Thymus (tissue), 11 donors: ENCODE results near the gene KIF4B. TPM values are rescaled to one million over a fixed set of nuclear protein-coding genes. Genes with fewer than 3 reads are reported as not detected.
A peak's percentile ranks its signal among the peaks of the same experiment; 100 is the strongest.
"Not testable (repeated sequence)": the region's sequence is repeated elsewhere in the genome, so short reads cannot be mapped to it uniquely, and the experiment has no call there.

Source experiments
- DNase-seq, 9 donors: peaks; one replicate each; pipeline ENCODE4 v3.0.0-alpha.2; 2013; ENCODE audit warnings: low spot score in 9 of 9, low read depth in 6 of 9, missing footprints in 1 of 9
- H3K27ac ChIP-seq, 2 donors: one replicate each; pipeline ENCODE4 v1.5.1; 2013; ENCODE audit warnings: control low read depth in 1 of 2, low read depth in 1 of 2, low read length in 1 of 2, mild to moderate bottlenecking in 1 of 2, moderate library complexity in 1 of 2
- H3K27me3 ChIP-seq, 2 donors: one replicate each; pipeline ENCODE4 v1.5.1; 2013; ENCODE audit warnings: low read length in 1 of 2; ENCODE audit not compliant: control insufficient read depth in 2 of 2, insufficient read depth in 1 of 2
- H3K36me3 ChIP-seq, 2 donors: one replicate each; pipeline ENCODE4 v1.5.1; 2013; ENCODE audit warnings: low read length in 1 of 2, mild to moderate bottlenecking in 1 of 2, moderate library complexity in 1 of 2; ENCODE audit not compliant: control insufficient read depth in 2 of 2, insufficient read depth in 2 of 2
- H3K4me1 ChIP-seq, 2 donors: one replicate each; pipeline ENCODE4 v1.5.1; 2013; ENCODE audit warnings: low read length in 2 of 2; ENCODE audit not compliant: control insufficient read depth in 2 of 2, insufficient read depth in 2 of 2
- H3K4me3 ChIP-seq, 2 donors: one replicate each; pipeline ENCODE4 v1.5.1; 2013; ENCODE audit warnings: low read length in 2 of 2, control low read depth in 1 of 2, mild to moderate bottlenecking in 1 of 2
- H3K9me3 ChIP-seq, 2 donors: one replicate each; pipeline ENCODE4 v1.5.1; 2013; ENCODE audit warnings: low read length in 1 of 2, mild to moderate bottlenecking in 1 of 2; ENCODE audit not compliant: control insufficient read depth in 2 of 2, insufficient read depth in 1 of 2
- WGBS: extraction: QIAGEN DNeasy Blood & Tissue Kit; methylation state at CpG from one replicate; pipeline ENCODE4 v1.1.7; 2013; 5-methylcytosine and 5-hydroxymethylcytosine counted together
- polyA plus RNA-seq: library from polyadenylated mRNA; stranded (reverse); fragments of 200-250 nt; gene quantifications from one replicate; pipeline ENCODE4 v1.2.3, GENCODE V29; 2013
- total RNA-seq: library from RNA; stranded (reverse); fragments of 120-200 nt; gene quantifications from one replicate; pipeline ENCODE4 v1.2.4, GENCODE V29; 2013
- donor health status: healthy.

KIF4B gene
- total and polyA plus RNA-seq, 2 donors: 0.02 to 0.05 TPM

DNA sequence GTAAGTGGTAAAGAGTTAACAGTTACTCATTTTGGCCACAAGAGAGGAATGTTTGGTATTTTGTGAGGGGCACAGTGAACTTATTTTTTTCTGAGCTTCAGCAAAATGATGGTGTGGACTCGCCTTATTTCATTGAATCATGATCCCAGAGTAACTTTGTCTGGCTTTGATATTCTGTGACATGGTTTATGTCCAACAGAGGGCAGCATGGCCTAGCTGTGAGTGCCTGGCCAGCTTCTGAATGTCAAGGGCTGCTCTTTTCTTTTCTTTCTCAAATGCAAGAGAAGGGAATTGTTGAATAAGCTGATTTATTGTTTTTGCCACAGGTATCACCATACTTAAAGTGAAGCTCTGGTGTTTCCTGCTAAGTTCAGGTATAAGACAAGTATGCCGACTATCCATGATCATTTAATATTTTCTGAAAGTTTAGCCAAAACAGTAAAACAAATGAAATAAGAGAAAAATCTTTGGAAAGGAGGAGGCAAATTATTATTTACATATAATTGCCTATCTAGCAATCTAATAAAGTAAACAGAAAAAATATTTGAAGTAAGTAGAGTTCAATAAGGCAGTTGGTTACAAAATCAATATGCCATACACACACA is 41.0 kb upstream of the KIF4B start:
- peaks cover 0 to 5% of the 10 kb centered on the region in 2 donors for H3K9me3 ChIP-seq
- 93% methylated on average over 2 of the region's 2 CpGs for WGBS

DNA sequence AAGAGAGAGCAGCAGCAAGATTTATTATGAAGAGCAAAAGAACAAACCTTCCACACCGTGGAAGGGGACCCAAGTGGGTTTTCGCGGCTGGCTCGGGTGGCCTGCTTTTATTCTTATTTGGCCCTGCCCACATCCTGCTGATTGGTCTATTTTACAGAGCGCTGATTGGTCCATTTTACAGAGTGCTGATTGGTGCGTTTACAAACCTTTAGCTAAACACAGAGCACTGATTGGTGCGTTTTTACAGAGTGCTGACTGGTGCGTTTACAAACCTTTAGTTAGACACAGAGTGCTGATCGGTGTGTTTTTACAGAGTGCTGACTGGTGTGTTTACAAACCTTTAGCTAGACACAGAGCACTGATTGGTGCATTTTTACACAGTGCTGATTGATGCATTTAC is 37.5 kb upstream of the KIF4B start:
- not testable (repeated sequence) for H3K4me3 ChIP-seq

More for the DNA sequence above, 41.0 kb upstream of the KIF4B start:
- H3K27ac ChIP-seq: no peak overlapping the region
- no peaks in the 10 kb centered on the region for H3K4me1 ChIP-seq
- DNase-seq: peak in 1 of 9 donors; percentile 6
- no peaks in the 10 kb centered on the region for H3K27me3 ChIP-seq
- peaks cover 5 to 16% of the 10 kb centered on the region in 2 donors for H3K36me3 ChIP-seq
- H3K4me3 ChIP-seq: no peak overlapping the region

DNA sequence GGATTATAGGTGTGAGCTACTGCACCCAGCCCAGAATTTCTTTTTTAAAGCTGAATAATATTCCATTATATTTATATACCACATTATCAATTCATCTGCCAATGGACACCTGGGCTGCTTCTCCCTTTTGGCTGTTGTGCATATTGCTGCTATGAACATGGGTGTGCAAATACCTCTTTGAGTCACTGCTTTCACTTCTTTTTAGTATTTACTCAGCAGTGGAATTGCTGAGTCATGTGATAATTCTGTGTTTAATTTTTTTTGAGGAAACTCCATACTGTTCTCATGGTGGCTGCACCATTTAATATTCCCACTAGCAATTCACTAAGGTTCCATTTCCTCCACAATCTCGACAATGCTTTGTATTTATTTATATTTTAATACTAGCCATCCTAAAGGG is 36.1 kb upstream of the KIF4B start:
- Histone ChIP-seq H3K9me3 (peaks cover 0 to 5% of the 10 kb centered on the region in 2 donors), H3K27me3 (no peaks in the 10 kb centered on the region), H3K4me1 (no peaks in the 10 kb centered on the region), H3K4me3 (no peak overlapping the region), H3K27ac (no peak overlapping the region), H3K36me3 (no peaks in the 10 kb centered on the region)
- 85% methylated on average over 1 of the region's 1 CpG for WGBS
- no peak for DNase-seq

More for the DNA sequence above, 37.5 kb upstream of the KIF4B start:
- not testable (repeated sequence) for H3K27ac ChIP-seq, H3K9me3 ChIP-seq, H3K36me3 ChIP-seq, H3K27me3 ChIP-seq, H3K4me1 ChIP-seq, DNase-seq
- WGBS: 91% methylated on average over 9 of the region's 9 CpGs

DNA sequence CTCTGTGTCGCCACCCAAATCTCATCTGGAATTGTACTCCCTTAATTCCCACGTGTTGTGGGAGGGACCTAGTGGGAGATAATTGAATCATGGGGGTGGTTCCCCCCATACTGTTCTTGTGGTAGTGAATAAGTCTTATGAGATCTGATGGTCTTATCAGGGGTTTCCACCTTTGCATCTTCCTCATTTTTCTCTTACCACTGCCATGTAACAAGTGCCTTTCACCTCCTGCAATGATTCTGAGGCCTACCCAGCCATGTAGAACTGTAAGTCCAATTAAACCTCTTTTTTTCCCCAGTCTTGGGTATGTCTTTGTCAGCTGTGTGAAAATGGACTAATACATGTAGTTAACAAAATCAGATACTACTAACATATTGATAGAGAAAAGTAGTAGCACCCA is 35.3 kb upstream of the KIF4B start:
- not testable (repeated sequence) for H3K27ac ChIP-seq, H3K36me3 ChIP-seq, H3K4me1 ChIP-seq, DNase-seq, H3K27me3 ChIP-seq, H3K9me3 ChIP-seq, H3K4me3 ChIP-seq
- 89% methylated on average over 2 of the region's 2 CpGs for WGBS

DNA sequence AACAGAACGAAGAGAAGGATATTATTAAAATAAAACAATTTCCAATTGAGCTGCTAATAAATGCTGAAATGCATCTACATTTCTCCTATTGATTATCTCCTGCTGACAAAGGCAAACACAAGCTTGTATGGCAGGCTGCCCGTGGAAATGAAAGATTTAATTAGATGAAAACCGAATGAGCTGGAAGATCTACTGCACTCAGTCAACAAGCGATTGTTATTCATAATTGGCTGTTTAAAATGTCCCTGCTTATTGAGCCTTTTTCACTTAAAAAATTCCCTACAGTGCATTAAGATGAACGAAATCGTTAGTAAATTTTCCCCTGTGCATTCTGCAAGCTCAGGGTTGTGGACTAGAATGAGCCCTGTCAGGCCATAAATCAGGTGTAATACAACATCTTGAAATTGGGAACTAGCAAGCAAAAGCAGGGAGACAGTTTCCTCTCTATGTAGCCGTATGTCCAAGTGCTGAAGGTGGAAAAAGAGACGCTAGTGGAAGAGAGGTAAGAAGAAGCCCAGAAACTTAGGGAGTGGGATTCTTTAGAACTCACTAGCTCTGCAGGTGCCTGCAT is 28.5 kb upstream of the KIF4B start:
- Histone ChIP-seq H3K4me1 (no peaks in the 10 kb centered on the region), H3K27me3 (no peaks in the 10 kb centered on the region), H3K9me3 (no peaks in the 10 kb centered on the region), H3K27ac (no peak overlapping the region), H3K4me3 (no peak overlapping the region), H3K36me3 (no peaks in the 10 kb centered on the region)
- 60% methylated on average over 8 of the region's 8 CpGs for WGBS
- DNase-seq: no peak

DNA sequence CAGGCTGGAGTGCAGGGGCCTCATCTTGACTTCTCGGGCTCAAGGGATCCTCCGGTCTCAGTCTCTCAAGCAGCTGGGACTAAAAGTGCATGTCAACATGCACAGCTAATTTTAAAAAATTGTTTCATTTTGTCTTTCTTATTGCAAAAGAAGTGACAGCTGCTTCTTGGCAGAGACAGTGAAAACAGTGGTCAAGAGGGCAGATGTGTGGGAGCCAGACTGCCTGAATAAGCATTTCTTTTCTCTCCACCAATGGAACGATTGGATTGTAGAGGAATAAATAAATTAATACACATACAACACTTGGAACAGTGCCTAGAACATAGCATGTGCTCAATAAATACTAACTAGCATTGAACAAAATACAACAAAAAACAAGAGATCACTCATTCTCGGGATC is 27.4 kb upstream of the KIF4B start:
- 93% methylated on average over 4 of the region's 4 CpGs for WGBS
- H3K9me3 ChIP-seq: no peaks in the 10 kb centered on the region
- H3K4me3 ChIP-seq: no peak overlapping the region
- no peaks in the 10 kb centered on the region for H3K36me3 ChIP-seq
- H3K4me1 ChIP-seq: no peaks in the 10 kb centered on the region
- no peaks in the 10 kb centered on the region for H3K27me3 ChIP-seq
- no peak for DNase-seq
- no peak overlapping the region for H3K27ac ChIP-seq

DNA sequence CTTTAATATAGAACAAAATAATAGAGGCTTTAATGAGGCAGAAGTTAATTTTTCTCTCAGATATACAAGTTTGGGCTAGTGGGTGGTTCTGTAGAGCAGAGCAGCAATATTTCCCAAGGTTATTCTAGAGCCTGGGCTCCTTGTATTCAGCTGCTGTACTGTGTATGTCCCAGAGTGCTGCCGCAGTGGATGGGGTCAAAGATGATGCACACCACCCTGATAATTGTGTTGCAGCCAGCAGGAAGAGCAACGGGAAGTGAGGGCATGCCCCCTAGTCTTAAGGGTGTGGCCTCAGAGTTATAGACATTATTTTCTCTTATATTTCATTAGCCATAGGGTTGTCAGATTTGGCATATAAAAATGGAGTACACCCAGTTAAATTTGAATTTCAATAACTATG is 23.9 kb upstream of the KIF4B start:
- no peaks in the 10 kb centered on the region for H3K4me1 ChIP-seq
- DNase-seq: no peak
- 65% methylated on average over 2 of the region's 2 CpGs for WGBS
- H3K27me3 ChIP-seq: no peaks in the 10 kb centered on the region
- H3K4me3 ChIP-seq: no peak overlapping the region
- no peaks in the 10 kb centered on the region for H3K9me3 ChIP-seq
- no peaks in the 10 kb centered on the region for H3K36me3 ChIP-seq
- no peak overlapping the region for H3K27ac ChIP-seq

DNA sequence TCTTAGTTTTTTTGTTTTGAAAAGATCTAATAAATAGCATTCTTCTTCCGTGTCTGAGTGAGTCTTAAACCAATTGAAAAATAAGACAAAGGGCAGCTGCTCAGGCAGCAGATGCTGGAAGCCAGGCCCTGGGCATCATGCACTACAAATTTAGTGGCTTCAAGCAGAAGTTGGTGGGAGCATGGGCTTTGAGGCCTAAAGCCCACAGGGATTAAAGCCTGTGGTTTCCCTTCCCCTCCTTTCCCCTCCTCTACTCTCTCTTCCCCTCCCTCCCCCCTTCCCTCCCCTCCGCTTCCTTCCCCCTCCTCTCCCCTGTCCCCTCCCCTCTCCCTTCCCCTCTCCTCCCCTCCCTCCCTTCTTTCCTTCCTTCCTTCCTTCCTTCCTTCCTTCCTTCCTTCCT is 20.1 kb upstream of the KIF4B start:
- no peaks in the 10 kb centered on the region for H3K36me3 ChIP-seq

DNA sequence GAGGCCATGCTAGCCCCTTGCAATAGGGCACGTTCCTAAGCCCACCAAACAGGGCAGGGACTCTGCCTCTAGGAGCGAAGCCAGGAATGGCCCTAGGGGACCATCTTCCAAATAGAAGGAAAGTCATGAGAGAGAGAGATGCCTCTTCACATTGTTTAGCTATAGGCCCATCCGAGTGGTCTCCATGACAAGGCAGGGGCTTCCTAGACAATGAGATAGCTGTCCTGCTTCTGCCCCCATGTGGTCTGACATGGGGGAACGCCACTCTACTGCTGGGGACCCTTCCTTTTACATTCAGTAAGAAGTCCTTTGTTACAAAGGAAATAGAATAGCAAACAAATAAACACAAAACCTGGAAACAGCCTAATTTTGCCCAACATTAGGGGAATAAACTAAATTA is 17.9 kb upstream of the KIF4B start:
- no peaks in the 10 kb centered on the region for H3K4me1 ChIP-seq
- DNase-seq: peak in 1 of 9 donors; percentile 5
- H3K4me3 ChIP-seq: no peak overlapping the region
- no peaks in the 10 kb centered on the region for H3K36me3 ChIP-seq
- WGBS: 87% methylated on average over 4 of the region's 4 CpGs
- no peak overlapping the region for H3K27ac ChIP-seq
- H3K27me3 ChIP-seq: no peaks in the 10 kb centered on the region
- H3K9me3 ChIP-seq: no peaks in the 10 kb centered on the region

More for the DNA sequence above, 20.1 kb upstream of the KIF4B start:
- Histone ChIP-seq H3K27ac (no peak overlapping the region), H3K4me1 (no peaks in the 10 kb centered on the region), H3K4me3 (no peak overlapping the region), H3K27me3 (no peaks in the 10 kb centered on the region), H3K9me3 (no peaks in the 10 kb centered on the region)
- WGBS: 74% methylated on average over 2 of the region's 2 CpGs
- DNase-seq: no peak
